Esophagus squamous epithelium (tissue), 5 donors: Measurements from ENCODE around the gene GLS. TPM values are rescaled to one million over a fixed set of nuclear protein-coding genes. Genes with fewer than 3 reads are reported as not detected.

Experiments
- DNase-seq: peaks from one replicate; lab custom pipeline; 2025; lab: John Stamatoyannopoulos, UW
- H3K27ac ChIP-seq, 4 donors: fragments of 200-600 bp; sonication (generic); one replicate each; pipeline ENCODE4 v1.5.1; 2016 to 2019; ENCODE audit warnings: mild to moderate bottlenecking in 1 of 4
- H3K27me3 ChIP-seq, 4 donors: fragments of 200-600 bp; sonication (generic); 1 replicate in 3 of 4; 2 replicates in 1 of 4; pipeline versions ENCODE4 v1.5.1 to v1.6.0; 2017 to 2021; ENCODE audit warnings: antibody characterized with exemption in 1 of 4
- H3K36me3 ChIP-seq, 3 donors: fragments of 200-600 bp; sonication (generic); one replicate each; pipeline ENCODE4 v1.5.1; 2016 to 2019
- H3K4me1 ChIP-seq, 3 donors: fragments of 200-600 bp; sonication (generic); one replicate each; pipeline ENCODE4 v1.5.1; 2017 to 2019
- H3K4me3 ChIP-seq, 4 donors: fragments of 200-600 bp; sonication (generic); 1 replicate in 3 of 4; 2 replicates in 1 of 4; pipeline ENCODE4 v1.5.1; 2016 to 2019; ENCODE audit warnings: mild to moderate bottlenecking in 2 of 4, moderate library complexity in 1 of 4
- H3K9me3 ChIP-seq, 3 donors: fragments of 200-600 bp; sonication (generic); one replicate each; pipeline ENCODE4 v1.5.1; 2016 to 2019
- CTCF ChIP-seq, 6 experiments: fragments of 450-650 bp in 4 of 6; fragments of 200-600 bp in 2 of 6; sonication (generic) in 2 of 6; IDR thresholded peaks; one replicate each; pipeline ENCODE4 v1.5.1; 2016 to 2019; ENCODE audit warnings: antibody characterized with exemption in 6 of 6, mild to moderate bottlenecking in 4 of 6, moderate library complexity in 4 of 6
- POLR2A ChIP-seq, 4 donors: fragments of 450-650 bp; IDR thresholded peaks; one replicate each; pipeline ENCODE4 v1.6.1; 2017; ENCODE audit warnings: antibody characterized with exemption in 4 of 4, mild to moderate bottlenecking in 4 of 4, moderate library complexity in 3 of 4
- WGBS, 2 donors: methylation state at CpG; one replicate each; pipeline ENCODE4 v1.1.5; 2018; 5-methylcytosine and 5-hydroxymethylcytosine counted together
- intact Hi-C: fragments of 100-400 bp; cut with DNase I; formaldehyde crosslinking; loops from one replicate; pipeline ENCODE4 v1.15.0; 2022
- total RNA-seq, 4 donors: library from RNA; depleted of rRNA; stranded (reverse); fragments of >200 nt; gene quantifications; one replicate each; pipeline ENCODE4 v1.1.0, GENCODE V29; 2016
- donor health status: DM: yes; HTN: yes; CAD: no.

Gene GLS
- total RNA-seq, 4 donors from 2014 or later = 22.0 to 84.1 (median 45.9) TPM

GRCh38 chr2:190964170-190964795, 83.7 kb downstream of the GLS start:
- Histone ChIP-seq H3K9me3 (no peaks in the 10 kb centered on the region), H3K4me3 (no peak overlapping the region), H3K27ac (no peak overlapping the region), H3K4me1 (no peaks in the 10 kb centered on the region), H3K27me3 (no peaks in the 10 kb centered on the region), H3K36me3 (peaks cover 0 to 93% (median 3%) of the 10 kb centered on the region in 3 donors)
- WGBS, 2 donors = 70 to 79% methylated on average over 4 to 6 of the region's 6 CpGs
- intact Hi-C loops = no loop called here
- DNase-seq = no peak
- no peak for TF ChIP-seq POLR2A (IDR thresholded peaks at IDR 0.05)
- no peak for TF ChIP-seq CTCF (IDR thresholded peaks at IDR 0.05)

GRCh38 chr2:190965580-190966222, 85.1 kb downstream of the GLS start:
- no peak overlapping the region for H3K27ac ChIP-seq
- no peak for TF ChIP-seq CTCF (IDR thresholded peaks at IDR 0.05)
- no peak overlapping the region for H3K4me3 ChIP-seq
- no peak for DNase-seq
- H3K4me1 ChIP-seq = no peaks in the 10 kb centered on the region
- H3K9me3 ChIP-seq = no peaks in the 10 kb centered on the region
- H3K36me3 ChIP-seq = peaks cover 0 to 96% (median 3%) of the 10 kb centered on the region in 3 donors
- H3K27me3 ChIP-seq = no peaks in the 10 kb centered on the region
- intact Hi-C loops = no loop called here
- WGBS, 2 donors = 95 to 100% methylated on average over 2 of the region's 2 CpGs

DNA sequence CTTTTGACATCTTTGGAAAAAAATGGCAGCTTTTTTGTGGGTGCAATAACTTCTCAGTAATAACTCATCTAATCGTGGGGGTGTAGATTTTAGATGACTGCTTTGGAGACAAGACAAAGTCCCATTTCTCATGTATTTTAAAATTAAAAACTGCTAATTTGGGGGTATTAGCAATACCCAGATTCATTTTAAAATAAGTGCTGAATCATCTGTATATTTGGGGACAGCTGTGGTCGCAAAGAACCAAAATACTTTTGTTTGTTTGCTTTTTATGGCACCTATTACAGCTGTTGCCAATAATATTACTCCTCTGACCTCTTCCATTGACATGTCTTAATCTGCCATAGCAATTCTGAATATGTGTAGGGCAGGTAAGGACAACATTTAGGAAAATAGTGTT, 87.9 kb downstream of the GLS start:
- no peak for DNase-seq
- Histone ChIP-seq H3K9me3 (no peaks in the 10 kb centered on the region), H3K27ac (no peak overlapping the region), H3K4me1 (peaks cover 0 to 3% (median 0%) of the 10 kb centered on the region in 3 donors), H3K27me3 (no peaks in the 10 kb centered on the region), H3K4me3 (no peak overlapping the region), H3K36me3 (peaks cover 0 to 98% (median 10%) of the 10 kb centered on the region in 3 donors)
- TF ChIP-seq POLR2A (IDR thresholded peaks at IDR 0.05) = no peak
- no peak for TF ChIP-seq CTCF (IDR thresholded peaks at IDR 0.05)
- intact Hi-C loops = no loop called here
- 85 to 88% methylated on average over 2 of the region's 2 CpGs for WGBS, 2 donors

GRCh38 chr2:190970160-190970559, 89.5 kb downstream of the GLS start:
- intact Hi-C loops = no loop called here
- WGBS, 2 donors = 74 to 80% methylated on average over 3 of the region's 3 CpGs
- TF ChIP-seq POLR2A (IDR thresholded peaks at IDR 0.05) (no peak), CTCF (IDR thresholded peaks at IDR 0.05) (no peak)
- peaks cover 0 to 3% (median 0%) of the 10 kb centered on the region in 3 donors for H3K4me1 ChIP-seq
- H3K36me3 ChIP-seq = peaks cover 7 to 98% (median 20%) of the 10 kb centered on the region in 3 donors
- H3K27ac ChIP-seq = peak overlapping the region in 1 of 4 donors; percentile 51
- H3K27me3 ChIP-seq = no peaks in the 10 kb centered on the region
- H3K4me3 ChIP-seq = no peak overlapping the region
- DNase-seq = no peak
- no peaks in the 10 kb centered on the region for H3K9me3 ChIP-seq

DNA sequence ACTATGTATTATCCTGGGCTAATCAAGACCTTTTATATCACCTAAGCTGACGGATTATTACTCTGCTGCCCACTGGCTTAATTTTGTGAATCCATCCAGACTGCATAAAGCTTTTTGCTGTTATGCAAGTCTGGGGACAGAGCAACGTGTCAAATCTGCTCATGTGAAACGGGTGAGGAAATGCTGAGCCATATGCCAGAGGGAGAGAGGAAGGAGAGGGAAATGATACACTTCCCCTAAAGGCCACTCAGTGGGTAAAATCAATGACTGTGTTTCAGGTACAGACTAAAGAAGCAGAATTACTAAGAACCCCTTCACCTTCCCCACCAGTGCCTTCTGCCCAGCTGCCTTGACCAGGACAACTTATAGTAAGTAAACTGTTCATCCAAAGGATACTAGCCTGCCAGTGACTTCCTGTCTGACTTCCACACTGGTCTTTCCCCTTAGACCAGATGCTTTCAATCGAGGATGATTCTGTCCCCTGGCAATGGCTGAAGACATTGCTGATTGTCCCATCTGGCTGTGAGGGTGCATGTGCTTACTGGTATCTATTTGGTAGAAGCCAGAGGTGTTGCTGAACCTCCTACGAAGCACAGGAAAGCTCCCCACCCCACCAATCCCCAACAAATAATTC, 90.4 kb downstream of the GLS start:
- intact Hi-C loops = no loop called here
- DNase-seq = no peak
- H3K4me3 ChIP-seq = no peak overlapping the region
- peak overlapping the region in 1 of 4 donors; percentile 51 for H3K27ac ChIP-seq
- H3K36me3 ChIP-seq = peaks cover 7 to 98% (median 20%) of the 10 kb centered on the region in 3 donors
- no peaks in the 10 kb centered on the region for H3K27me3 ChIP-seq
- TF ChIP-seq POLR2A (IDR thresholded peaks at IDR 0.05) = no peak
- TF ChIP-seq CTCF (IDR thresholded peaks at IDR 0.05) = no peak
- WGBS, 2 donors = 57 to 73% methylated on average over 4 to 5 of the region's 5 CpGs
- H3K4me1 ChIP-seq = peaks cover 0 to 3% (median 0%) of the 10 kb centered on the region in 3 donors
- no peaks in the 10 kb centered on the region for H3K9me3 ChIP-seq
